ENCODE measurements around the gene GPHB5. TPM values are rescaled to one million over a fixed set of nuclear protein-coding genes. Genes with fewer than 3 reads are reported as not detected.

Gene GPHB5
- total RNA-seq, 1 experiment from 2014 or later = not detected

DNA sequence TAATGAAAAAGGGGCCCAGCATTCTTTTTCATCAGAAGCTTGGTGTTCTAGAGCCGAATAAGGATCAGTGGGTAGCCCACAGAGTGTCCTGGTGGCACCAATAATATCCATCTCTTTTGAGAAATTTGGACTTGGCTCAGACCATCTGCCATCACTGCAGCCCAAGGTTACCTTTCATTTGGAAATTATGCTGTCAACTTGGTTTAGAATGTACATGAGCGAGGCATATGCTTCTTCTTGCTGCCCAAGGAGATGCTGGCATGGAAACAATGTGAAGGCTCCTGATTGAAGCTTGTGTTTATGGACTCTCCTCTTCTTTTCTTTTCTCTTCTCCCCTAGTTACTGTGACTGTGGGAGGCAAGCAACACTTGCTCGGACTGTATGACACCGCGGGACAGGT, 50.0 kb downstream of the GPHB5 start:
- no peaks in the 10 kb centered on the region for H3K36me3 ChIP-seq (ENCODE audit: control insufficient read depth, insufficient read depth, low read length)
- intact Hi-C loops (cut with micrococcal nuclease; ENCODE audit: unreplicated experiment) (no loop called here), in situ Hi-C loops (cut with HindIII; ENCODE audit: low pct_unique_long_range_greater_than_20kb, low sequenced_read_pairs) (no loop called here)
- ATAC-seq = no peak
- CTCF ChIA-PET = no interaction called here
- no peak for TF ChIP-seq SIN3A (IDR thresholded peaks at IDR 0.05; ENCODE audit: borderline replicate concordance, insufficient read depth, low read depth, low read length)
- TF ChIP-seq, protein P1, sequence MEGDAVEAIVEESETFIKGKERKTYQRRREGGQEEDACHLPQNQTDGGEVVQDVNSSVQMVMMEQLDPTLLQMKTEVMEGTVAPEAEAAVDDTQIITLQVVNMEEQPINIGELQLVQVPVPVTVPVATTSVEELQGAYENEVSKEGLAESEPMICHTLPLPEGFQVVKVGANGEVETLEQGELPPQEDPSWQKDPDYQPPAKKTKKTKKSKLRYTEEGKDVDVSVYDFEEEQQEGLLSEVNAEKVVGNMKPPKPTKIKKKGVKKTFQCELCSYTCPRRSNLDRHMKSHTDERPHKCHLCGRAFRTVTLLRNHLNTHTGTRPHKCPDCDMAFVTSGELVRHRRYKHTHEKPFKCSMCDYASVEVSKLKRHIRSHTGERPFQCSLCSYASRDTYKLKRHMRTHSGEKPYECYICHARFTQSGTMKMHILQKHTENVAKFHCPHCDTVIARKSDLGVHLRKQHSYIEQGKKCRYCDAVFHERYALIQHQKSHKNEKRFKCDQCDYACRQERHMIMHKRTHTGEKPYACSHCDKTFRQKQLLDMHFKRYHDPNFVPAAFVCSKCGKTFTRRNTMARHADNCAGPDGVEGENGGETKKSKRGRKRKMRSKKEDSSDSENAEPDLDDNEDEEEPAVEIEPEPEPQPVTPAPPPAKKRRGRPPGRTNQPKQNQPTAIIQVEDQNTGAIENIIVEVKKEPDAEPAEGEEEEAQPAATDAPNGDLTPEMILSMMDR (IDR thresholded peaks at IDR 0.05) = no peak
- no peak for TF ChIP-seq REST (IDR thresholded peaks at IDR 0.05; ENCODE audit: insufficient read depth in 1 of 2, low read depth in 2 of 2, low read length in 1 of 2)
- no peak for TF ChIP-seq POLR2AphosphoS5 (IDR thresholded peaks at IDR 0.05; ENCODE audit: low read depth, low read length)
- TF ChIP-seq TCF7L2 (IDR thresholded peaks at IDR 0.05; ENCODE audit: low read depth, low read length) = no peak
- no peaks in the 10 kb centered on the region for H3K4me1 ChIP-seq (ENCODE audit: control insufficient read depth, insufficient read depth, low read length)
- POLR2A ChIA-PET = no interaction called here
- H3K4me3 ChIP-seq (ENCODE audit: low read depth in 2 of 2, low read length in 2 of 2) = no peak overlapping the region
- no peak for DNase-seq (ENCODE audit: low read depth, low spot score)
- BruUV-seq (replicated peaks) = no TSS peak
- no peak overlapping the region for H3K27ac ChIP-seq (ENCODE audit: low read length)
- H3K9me3 ChIP-seq (ENCODE audit: control insufficient read depth, insufficient read depth, low read depth, low read length) = no peaks in the 10 kb centered on the region
- no peaks in the 10 kb centered on the region for H3K27me3 ChIP-seq (ENCODE audit: control insufficient read depth, insufficient read depth, low read length)

DNA sequence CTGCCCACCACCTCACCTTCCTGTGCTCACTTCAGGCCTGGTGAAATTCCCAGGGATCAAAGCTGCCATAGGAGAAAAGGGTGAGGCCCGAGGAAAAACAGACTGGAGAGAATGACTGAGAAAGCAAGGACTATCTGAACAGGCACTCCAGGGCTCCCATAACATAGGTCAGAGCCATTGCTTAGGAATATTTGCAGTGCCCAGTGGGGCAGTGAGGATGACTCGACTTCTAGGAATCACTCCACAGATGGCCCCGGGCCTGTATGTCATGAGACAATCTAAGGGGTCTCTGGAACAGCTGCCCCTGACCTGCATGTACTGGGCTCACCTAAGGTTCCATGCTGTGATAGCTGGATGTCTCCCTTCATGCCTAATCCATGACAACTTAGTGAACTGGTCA, 51.6 kb downstream of the GPHB5 start:
- DNase-seq (ENCODE audit: low read depth, low spot score) (no peak), ATAC-seq (no peak)
- intact Hi-C loops (cut with micrococcal nuclease; ENCODE audit: unreplicated experiment) (no loop called here), in situ Hi-C loops (cut with HindIII; ENCODE audit: low pct_unique_long_range_greater_than_20kb, low sequenced_read_pairs) (no loop called here)
- TF ChIP-seq REST (IDR thresholded peaks at IDR 0.05; ENCODE audit: insufficient read depth in 1 of 2, low read depth in 2 of 2, low read length in 1 of 2) (no peak), POLR2AphosphoS5 (IDR thresholded peaks at IDR 0.05; ENCODE audit: low read depth, low read length) (no peak), TCF7L2 (IDR thresholded peaks at IDR 0.05; ENCODE audit: low read depth, low read length) (no peak)
- POLR2A ChIA-PET = no interaction called here
- H3K27me3 ChIP-seq (ENCODE audit: control insufficient read depth, insufficient read depth, low read length) = no peaks in the 10 kb centered on the region
- H3K9me3 ChIP-seq (ENCODE audit: control insufficient read depth, insufficient read depth, low read depth, low read length) = no peaks in the 10 kb centered on the region
- BruUV-seq (replicated peaks) = no TSS peak
- no peaks in the 10 kb centered on the region for H3K36me3 ChIP-seq (ENCODE audit: control insufficient read depth, insufficient read depth, low read length)
- no peaks in the 10 kb centered on the region for H3K4me1 ChIP-seq (ENCODE audit: control insufficient read depth, insufficient read depth, low read length)
- CTCF ChIA-PET = no interaction called here
- no peak overlapping the region for H3K27ac ChIP-seq (ENCODE audit: low read length)
- no peak overlapping the region for H3K4me3 ChIP-seq (ENCODE audit: low read depth in 2 of 2, low read length in 2 of 2)

All from Panc1 (cell line).